Skeletal muscle cell (primary cell): ENCODE data around the gene CT47C1.
"Not testable (repeated sequence)": the region's sequence is repeated elsewhere in the genome, so short reads cannot be mapped to it uniquely, and the experiment has no call there.

Experiments used
- DNase-seq: peaks from one replicate; pipeline ENCODE4 v3.0.0-alpha.2; 2010; ENCODE audit warnings: low read depth
- H3K4me3 ChIP-seq: 2 replicates; pipeline ENCODE4 v1.5.1; 2011; ENCODE audit warnings: low read depth, mild to moderate bottlenecking, control low read depth, low read length, moderate library complexity

The CT47C1 gene

DNA sequence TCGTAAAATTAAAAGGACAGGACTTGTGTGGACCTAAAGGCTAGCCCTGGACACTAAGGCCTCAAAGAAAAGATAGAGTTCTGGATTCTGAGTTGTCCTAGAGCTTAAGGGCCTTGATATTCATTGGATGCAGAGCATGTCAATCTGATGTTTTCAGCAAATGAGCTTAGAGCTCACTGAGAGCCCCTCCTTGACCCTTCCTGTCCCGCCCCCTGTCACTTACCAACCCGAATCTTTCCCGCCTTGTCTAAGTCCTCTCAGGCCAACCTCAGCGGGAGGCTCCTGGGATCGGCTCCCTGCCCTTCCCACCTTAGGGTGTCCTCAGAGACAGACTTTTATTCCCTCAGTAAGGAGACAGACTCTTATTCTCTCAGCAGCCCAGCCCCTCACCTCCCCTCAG lies at the start of gene CT47C1:
Gene CT47C1, plus strand, starts transcription at position 250 of the 400 bp plus-strand sequence. CDS start 233 bp downstream, outside the sequence.
- H3K4me3 ChIP-seq, result no peak within 1 kb of the TSS
- no peak for DNase-seq

DNA sequence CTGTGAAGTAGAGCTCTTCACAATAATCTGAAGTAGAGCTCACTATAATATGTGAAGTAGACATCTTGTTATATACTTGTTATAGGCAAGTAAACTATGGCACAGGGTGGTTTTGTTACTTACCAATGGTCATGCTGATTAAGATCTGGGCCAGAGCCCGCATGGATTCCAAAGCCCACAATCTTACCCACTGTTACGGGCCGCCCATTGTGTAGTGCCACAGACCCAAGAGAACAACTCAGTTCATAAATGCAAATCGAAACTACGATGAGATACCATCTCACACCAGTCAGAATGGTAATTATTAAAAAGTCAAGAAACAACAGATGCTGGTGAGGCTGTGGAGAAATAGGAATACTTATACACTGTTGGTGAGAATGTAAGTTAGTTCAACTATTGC lies 46.9 kb upstream of the CT47C1 start:
- no peak for DNase-seq
- no peak overlapping the region for H3K4me3 ChIP-seq

DNA sequence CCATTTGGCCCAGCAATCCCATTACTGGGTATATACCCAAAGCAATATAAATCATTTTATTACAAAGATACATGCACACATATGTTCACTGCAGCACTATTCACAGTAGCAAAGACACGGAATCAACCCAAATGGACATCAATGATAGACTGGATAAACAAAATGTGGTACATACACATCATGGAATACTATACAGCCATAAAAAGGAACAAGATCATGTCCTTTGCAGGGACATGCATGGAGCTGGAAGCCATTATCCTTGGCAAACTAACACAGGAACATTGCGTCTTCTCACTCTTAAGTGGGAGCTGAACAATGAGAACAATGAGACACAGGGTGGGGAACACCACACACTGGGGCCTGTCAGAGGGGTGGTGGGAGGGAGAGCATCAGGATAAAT lies 46.4 kb upstream of the CT47C1 start:
- DNase-seq, H3K4me3 ChIP-seq: not testable (repeated sequence)

DNA sequence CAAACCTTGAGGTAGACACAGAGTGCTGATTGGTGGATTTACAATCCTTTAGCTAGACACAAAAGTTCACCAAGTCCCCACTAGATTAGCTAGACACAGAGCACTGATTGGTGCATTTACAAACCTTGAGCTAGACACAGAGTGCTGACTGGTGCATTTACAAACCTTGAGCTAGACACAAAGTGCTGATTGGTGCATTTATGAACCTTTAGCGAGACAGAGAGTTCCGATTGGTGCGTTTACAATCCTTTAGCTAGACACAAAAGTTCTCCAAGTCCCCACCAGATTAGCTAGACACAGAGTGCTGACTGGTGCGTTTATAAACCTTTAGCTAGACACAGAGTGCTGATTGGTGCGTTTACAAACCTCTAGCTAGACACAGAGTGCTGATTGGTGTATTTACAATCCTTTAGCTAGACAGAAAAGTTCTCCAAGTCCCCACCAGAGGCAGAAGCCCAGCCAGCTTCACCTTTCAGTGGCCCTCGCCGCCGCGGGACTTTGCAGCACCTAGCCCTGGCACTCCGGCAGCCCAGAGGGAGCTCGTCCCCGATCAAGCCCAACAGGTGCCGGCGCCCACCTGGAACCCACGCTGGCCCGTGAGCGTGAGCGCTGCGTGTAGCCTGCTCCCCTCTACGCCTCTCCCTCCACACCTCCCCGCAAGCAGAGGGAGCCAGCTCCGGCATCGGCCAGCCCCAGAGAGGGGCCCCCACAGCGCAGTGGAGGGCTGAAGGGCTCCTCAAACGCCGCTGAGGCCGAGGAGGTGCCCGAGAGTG lies 44.6 kb upstream of the CT47C1 start:
- H3K4me3 ChIP-seq, DNase-seq: not testable (repeated sequence)

GRCh38 chrX:119028733-119029330 lies 44.0 kb upstream of the CT47C1 start:
- DNase-seq, result no peak
- no peak overlapping the region for H3K4me3 ChIP-seq

GRCh38 chrX:119029656-119030055 lies 43.1 kb upstream of the CT47C1 start:
- not testable (repeated sequence) for DNase-seq, H3K4me3 ChIP-seq

DNA sequence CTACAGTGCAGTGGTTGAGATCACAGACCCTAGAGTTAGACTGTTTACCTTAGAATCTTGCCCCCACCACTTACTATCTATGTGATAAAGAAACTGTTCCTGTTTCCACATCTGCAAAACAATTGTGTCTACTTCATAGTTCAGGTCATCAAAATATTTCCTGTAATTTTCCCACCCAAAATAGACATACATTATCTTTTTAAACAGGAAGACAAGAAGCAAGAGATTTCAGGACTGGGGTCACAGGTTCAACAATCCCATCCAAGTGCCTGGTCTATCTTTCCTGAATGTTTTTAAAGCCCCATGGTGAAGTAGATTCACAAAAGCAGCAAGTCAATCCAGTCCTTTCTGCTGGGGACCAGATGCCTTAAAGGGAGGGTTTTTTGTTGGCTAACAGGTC lies 41.8 kb upstream of the CT47C1 start:
- no peak overlapping the region for H3K4me3 ChIP-seq
- DNase-seq, result no peak

DNA sequence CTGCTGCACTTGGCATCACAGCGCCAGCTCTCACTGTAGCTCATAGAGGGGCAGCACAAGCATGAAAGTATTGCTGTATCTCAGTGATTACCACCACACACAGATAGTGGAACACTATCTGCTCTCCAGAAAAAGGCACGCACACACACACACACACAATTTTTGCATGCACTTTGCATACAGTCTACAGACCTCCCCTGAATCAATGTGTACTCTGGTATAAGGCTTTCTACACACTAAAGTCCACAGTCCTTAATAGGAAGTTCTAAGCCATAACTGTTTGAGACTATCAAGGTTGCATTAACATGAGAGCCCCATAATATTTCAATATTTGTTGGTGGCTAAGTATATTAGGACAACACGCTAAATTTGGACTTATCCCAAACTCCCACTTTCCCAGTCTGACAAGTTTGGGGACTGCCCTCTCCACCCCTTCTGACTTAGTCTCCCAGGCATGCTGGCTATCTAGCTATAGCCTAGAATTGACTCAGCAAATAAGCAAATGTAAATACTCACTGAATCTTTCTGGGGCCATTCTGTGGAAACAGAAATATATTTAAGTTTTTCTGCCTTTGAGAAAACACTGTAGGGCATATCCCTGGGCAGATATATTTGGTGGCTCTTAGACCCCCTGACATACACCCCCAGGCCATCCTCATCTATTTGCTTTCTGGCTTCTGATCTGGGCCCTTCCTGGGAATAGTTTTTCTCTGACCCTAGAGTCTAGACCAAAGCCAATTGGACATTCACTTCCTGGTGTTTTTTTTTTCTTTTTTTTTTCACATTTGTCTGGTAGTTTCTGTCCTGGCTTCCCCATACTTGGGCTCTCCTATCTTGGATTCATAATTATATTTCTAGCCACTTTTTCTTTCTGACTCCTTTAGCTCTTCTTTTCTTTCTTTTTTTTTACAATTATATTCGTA lies 36.4 kb upstream of the CT47C1 start:
- H3K4me3 ChIP-seq, result no peak overlapping the region
- no peak for DNase-seq

- H3K4me3 ChIP-seq, result no peak overlapping the region
- DNase-seq, result no peak
Measured at GRCh38 chrX:119040432-119040831, 32.4 kb upstream of the CT47C1 start.

DNA sequence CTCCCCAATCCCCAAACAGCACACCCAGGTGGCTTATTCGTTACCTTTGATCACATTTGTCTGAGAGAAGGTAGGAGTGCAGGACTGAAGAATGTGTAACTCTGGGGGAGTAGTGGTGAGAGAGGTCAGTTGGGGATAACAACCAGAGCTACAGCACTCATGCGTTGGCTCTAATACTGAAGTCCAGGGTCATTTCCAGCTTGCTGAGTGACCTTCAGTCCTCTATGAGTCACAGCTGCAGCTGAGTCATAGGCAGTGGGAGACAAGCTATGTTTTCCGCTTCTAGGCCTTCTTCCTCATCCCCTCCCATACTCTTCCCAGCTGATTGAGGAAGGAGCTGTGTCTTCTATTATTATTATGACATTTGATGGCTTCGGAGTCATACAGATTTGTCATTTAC lies 31.6 kb upstream of the CT47C1 start:
- no peak overlapping the region for H3K4me3 ChIP-seq
- DNase-seq, result peak; percentile 74

DNA sequence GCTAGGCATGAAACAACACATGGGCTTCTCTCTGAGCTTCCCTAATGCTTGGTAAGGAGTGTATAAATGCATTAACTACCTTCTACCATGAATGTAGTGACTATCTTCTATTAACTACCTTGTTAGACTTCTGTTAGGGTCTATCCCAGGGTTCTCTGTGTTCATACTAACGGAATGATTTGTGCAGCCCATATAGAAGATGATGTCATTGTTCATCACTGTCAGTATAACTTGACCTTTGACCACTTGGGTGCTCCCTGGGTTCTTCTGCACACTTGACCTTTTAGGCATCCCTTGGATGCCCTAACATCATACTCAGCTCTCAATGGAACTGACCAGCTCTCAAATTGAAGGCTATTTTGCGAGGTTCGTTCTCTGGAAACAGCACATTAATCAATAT lies 30.8 kb upstream of the CT47C1 start:
- DNase-seq, result no peak
- H3K4me3 ChIP-seq, result no peak overlapping the region

DNA sequence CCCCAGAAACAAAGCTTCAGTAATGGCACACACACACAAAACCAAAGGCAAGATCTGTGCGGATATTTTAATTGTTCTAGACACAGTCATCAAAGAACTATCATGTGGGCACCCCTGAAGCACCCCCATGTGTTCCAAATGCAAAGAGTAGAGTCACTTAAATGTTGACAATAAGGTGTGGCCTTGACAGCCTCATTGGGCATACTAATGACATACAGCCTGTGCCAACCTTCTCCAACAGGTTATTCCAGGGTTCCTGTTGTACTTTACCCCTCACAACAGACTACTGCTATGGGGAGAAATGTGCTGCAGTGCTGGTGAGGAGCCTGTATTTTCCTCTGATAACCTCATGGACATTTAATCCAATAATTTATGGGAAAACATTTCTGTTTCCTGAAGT lies 29.8 kb upstream of the CT47C1 start:
- H3K4me3 ChIP-seq, result no peak overlapping the region
- DNase-seq, result no peak

- no peak for DNase-seq
- H3K4me3 ChIP-seq, result no peak overlapping the region
Measured at GRCh38 chrX:119045884-119046283, 26.9 kb upstream of the CT47C1 start.

DNA sequence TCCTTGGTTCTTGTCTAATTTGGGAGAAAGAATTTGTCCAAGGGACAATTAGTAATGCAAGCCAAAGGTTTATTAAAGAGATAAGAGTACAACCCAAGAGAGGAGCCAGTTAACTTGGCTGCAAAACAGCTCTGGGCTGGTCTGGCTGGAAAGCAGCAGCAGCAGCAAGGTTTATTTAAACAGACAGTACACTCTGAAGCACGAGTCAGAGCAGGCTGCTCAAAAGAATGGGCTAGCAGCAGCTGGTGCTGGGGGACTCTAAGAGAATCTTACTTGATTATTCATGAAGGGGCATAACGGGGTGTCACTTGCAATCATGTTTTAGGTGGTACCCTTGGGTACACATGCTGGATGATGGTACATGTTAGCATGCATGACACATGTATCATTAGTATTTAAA lies 17.1 kb upstream of the CT47C1 start:
- no peak overlapping the region for H3K4me3 ChIP-seq
- DNase-seq, result no peak

DNA sequence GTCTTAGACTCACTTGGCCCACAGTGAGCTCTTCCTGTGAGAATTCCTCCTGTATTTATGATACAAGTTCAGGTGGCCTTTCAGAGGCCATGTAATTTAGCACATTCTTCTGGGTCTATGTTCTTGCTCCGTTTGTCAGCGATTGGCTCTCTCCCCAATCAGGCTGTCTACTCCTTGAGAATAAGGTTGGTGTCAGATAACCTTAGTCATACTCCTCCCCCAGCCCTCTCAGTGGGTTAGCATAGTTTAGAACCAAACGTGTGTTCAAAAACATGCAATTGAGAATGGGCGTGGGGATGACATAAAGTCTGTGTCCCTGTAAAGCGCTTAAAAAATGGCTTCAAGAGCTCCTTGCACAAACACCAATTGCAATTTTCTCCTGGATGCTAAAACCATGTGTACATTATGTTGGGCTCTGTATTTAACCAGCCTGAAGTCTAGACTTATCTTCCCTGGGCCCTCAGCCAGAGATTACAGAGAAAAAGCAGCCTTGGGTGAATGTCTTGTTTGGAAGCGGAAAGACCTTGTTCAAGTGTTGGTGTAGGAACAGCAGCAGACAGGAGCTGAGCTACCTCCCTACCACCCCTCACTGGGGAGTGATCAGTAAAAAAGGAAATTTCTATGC lies 9.9 kb upstream of the CT47C1 start:
- DNase-seq, result peak; percentile 10
- H3K4me3 ChIP-seq, result no peak overlapping the region

- H3K4me3 ChIP-seq, result no peak overlapping the region
- DNase-seq, result no peak
Measured at GRCh38 chrX:119063428-119063827, 9.4 kb upstream of the CT47C1 start.

GRCh38 chrX:119067023-119067739 lies 5.6 kb upstream of the CT47C1 start:
- H3K4me3 ChIP-seq, result no peak overlapping the region
- peak; percentile 6 for DNase-seq

- no peak for DNase-seq
- H3K4me3 ChIP-seq, result no peak overlapping the region
Measured at GRCh38 chrX:119069128-119069527, 3.7 kb upstream of the CT47C1 start.

GRCh38 chrX:119069762-119070161 lies 3.0 kb upstream of the CT47C1 start:
- no peak for DNase-seq
- H3K4me3 ChIP-seq, result no peak overlapping the region
